B cell (primary cell): ENCODE measurements around the gene PERCC1.

Source experiments
- EZH2 ChIP-seq: IDR thresholded peaks from 2 replicates; pipeline ENCODE4 v1.6.1; 2012; ENCODE audit warnings: borderline replicate concordance, low read depth, mild to moderate bottlenecking, moderate library complexity, low read length; ENCODE audit not compliant: insufficient read depth, poor library complexity, severe bottlenecking
- TF ChIP-seq, protein P1 (sequence below): fragments of 200-600 bp; IDR thresholded peaks from one replicate; pipeline ENCODE4 v1.8.0; 2022; ENCODE audit warnings: antibody characterized with exemption, mild to moderate bottlenecking

DNA sequence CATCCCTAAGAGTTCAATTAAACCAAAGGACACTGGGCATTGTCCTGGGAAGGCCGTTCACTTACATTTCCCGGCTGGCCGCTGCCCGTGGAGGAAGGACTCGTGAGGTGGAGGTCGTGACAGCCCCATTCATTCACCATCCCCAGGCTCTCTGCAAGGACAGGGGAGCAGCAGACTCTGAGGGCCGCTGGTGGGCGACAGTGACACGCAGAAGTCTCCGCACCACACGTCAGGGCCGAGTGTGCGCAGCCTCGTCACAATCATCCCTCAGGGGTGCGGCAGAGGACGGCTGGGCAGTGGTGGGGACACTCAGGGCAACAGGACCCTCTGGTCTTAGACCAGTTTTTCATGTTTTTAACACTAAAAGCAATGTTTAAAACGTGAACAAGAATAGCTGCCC is 38.1 kb upstream of the PERCC1 start:
- no peak for TF ChIP-seq EZH2
- TF ChIP-seq, protein P1, sequence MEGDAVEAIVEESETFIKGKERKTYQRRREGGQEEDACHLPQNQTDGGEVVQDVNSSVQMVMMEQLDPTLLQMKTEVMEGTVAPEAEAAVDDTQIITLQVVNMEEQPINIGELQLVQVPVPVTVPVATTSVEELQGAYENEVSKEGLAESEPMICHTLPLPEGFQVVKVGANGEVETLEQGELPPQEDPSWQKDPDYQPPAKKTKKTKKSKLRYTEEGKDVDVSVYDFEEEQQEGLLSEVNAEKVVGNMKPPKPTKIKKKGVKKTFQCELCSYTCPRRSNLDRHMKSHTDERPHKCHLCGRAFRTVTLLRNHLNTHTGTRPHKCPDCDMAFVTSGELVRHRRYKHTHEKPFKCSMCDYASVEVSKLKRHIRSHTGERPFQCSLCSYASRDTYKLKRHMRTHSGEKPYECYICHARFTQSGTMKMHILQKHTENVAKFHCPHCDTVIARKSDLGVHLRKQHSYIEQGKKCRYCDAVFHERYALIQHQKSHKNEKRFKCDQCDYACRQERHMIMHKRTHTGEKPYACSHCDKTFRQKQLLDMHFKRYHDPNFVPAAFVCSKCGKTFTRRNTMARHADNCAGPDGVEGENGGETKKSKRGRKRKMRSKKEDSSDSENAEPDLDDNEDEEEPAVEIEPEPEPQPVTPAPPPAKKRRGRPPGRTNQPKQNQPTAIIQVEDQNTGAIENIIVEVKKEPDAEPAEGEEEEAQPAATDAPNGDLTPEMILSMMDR = no peak
